PFSK-1 (cell line): ENCODE data around the gene TCF20.

Source experiments
- FOXP2 ChIP-seq: optimal IDR thresholded peaks from 2 replicates; pipeline ENCODE3; 2011; ENCODE audit warnings: borderline replicate concordance, control low read depth, inconsistent platforms; ENCODE audit not compliant: insufficient read depth; ENCODE audit errors: extremely low read length, extremely low read depth
- POLR2AphosphoS5 ChIP-seq: IDR thresholded peaks from 2 replicates; pipeline ENCODE4 v1.6.1; 2012; ENCODE audit warnings: low read depth, mild to moderate bottlenecking, control low read depth, low read length, moderate library complexity
- SIN3A ChIP-seq: IDR thresholded peaks from 2 replicates; pipeline ENCODE4 v1.6.1; 2012; ENCODE audit warnings: mild to moderate bottlenecking, low read length, moderate library complexity, borderline replicate concordance; ENCODE audit not compliant: insufficient read depth
- TAF1 ChIP-seq: IDR thresholded peaks from 2 replicates; pipeline ENCODE4 v1.6.1; 2012; ENCODE audit warnings: low read length, control low read depth, borderline replicate concordance; ENCODE audit not compliant: insufficient read depth
- TF ChIP-seq, protein P1 (sequence below), 2 experiments: IDR thresholded peaks; 2 replicates each; pipeline versions ENCODE4 v1.6.1 to v1.8.0; 2011 to 2012; ENCODE audit warnings: low read depth in 2 of 2, low read length in 2 of 2, control low read depth in 1 of 2, inconsistent platforms in 1 of 2, mild to moderate bottlenecking in 1 of 2, moderate library complexity in 1 of 2; ENCODE audit not compliant: insufficient read depth in 1 of 2

TCF20 gene

DNA sequence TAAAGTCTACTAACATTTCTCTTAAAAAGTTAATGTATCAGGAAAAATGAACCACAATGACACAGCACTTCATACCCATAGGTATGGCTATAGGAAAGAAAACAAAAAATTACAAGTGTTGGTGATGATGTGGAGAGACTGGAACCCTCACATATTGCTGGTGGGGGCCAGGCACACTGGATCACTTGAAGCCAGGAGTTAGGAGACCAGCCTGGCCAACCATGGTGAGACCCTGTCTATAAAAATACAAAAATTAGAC is 26.7 kb downstream of the TCF20 start:
- TF ChIP-seq, protein P1, sequence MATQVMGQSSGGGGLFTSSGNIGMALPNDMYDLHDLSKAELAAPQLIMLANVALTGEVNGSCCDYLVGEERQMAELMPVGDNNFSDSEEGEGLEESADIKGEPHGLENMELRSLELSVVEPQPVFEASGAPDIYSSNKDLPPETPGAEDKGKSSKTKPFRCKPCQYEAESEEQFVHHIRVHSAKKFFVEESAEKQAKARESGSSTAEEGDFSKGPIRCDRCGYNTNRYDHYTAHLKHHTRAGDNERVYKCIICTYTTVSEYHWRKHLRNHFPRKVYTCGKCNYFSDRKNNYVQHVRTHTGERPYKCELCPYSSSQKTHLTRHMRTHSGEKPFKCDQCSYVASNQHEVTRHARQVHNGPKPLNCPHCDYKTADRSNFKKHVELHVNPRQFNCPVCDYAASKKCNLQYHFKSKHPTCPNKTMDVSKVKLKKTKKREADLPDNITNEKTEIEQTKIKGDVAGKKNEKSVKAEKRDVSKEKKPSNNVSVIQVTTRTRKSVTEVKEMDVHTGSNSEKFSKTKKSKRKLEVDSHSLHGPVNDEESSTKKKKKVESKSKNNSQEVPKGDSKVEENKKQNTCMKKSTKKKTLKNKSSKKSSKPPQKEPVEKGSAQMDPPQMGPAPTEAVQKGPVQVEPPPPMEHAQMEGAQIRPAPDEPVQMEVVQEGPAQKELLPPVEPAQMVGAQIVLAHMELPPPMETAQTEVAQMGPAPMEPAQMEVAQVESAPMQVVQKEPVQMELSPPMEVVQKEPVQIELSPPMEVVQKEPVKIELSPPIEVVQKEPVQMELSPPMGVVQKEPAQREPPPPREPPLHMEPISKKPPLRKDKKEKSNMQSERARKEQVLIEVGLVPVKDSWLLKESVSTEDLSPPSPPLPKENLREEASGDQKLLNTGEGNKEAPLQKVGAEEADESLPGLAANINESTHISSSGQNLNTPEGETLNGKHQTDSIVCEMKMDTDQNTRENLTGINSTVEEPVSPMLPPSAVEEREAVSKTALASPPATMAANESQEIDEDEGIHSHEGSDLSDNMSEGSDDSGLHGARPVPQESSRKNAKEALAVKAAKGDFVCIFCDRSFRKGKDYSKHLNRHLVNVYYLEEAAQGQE (IDR thresholded peaks at IDR 0.05; ENCODE audit: insufficient read depth in 1 of 2, low read depth in 2 of 2, low read length in 2 of 2): no peak

DNA sequence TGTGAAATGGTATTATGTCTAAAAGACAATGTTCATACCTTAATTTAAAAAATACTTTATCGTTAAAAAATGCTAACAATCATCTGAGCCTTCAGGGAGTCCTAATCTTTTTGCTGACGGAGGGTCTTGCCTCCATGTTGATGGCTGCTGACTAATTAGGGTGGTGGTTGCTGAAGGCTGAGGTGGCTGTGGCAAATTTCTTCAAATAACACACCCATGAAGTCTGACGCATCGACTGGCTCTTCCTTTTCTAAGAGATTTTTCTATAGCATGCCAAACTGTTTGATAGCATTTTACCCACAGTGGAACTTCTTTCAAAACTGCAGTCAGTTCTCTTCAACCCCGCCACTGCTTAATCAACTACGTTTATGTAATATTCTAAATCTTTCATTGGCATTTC is 33.6 kb downstream of the TCF20 start:
- TF ChIP-seq SIN3A (no peak), FOXP2 (no peak), POLR2AphosphoS5 (no peak), TAF1 (no peak)
- TF ChIP-seq, protein P1 (IDR thresholded peaks at IDR 0.05; ENCODE audit: insufficient read depth in 1 of 2, low read depth in 2 of 2, low read length in 2 of 2): no peak

DNA sequence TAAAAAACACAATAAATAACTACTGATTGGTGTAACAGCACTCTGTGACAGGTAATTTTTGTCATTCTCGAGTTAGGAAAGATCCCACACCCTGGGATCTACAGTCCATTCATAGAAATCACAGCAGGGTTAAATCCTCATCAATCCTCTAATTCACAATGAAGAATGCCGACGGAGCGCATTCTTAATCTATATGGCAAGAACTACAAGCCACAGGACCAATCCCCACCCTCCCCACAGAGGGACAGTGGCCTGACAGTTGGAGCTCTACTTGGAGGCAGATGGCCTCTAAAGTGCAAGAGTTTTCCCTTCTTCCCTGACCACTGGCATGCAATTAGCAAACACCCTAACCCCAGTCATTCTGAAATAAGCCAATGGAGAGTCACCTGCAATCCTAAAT is 34.2 kb downstream of the TCF20 start:
- no peak for TF ChIP-seq POLR2AphosphoS5
- TF ChIP-seq, protein P1 (IDR thresholded peaks at IDR 0.05; ENCODE audit: insufficient read depth in 1 of 2, low read depth in 2 of 2, low read length in 2 of 2): no peak
- TF ChIP-seq TAF1: no peak
- TF ChIP-seq SIN3A: no peak
- no peak for TF ChIP-seq FOXP2

DNA sequence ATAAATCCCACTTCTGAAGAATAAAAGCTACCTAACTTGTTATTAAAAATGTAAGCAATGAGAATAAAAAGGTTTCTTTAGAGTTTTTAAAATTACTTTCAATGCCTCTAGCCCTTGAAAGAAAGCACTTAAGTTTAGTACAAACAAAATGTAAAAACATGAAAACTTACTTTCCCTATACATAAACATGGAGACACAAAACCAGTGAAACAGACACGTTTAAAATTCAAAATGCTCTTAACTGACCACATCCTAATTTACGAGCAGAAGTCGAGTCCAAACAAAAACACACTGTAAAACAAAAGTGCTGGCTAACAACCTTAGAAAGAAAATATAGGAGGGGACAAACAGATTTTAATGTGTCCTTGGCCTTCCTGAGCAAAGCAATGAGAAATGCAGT is 36.6 kb downstream of the TCF20 start:
- no peak for TF ChIP-seq POLR2AphosphoS5
- TF ChIP-seq TAF1: no peak
- TF ChIP-seq SIN3A: no peak
- TF ChIP-seq, protein P1 (IDR thresholded peaks at IDR 0.05; ENCODE audit: insufficient read depth in 1 of 2, low read depth in 2 of 2, low read length in 2 of 2): no peak
- no peak for TF ChIP-seq FOXP2

DNA sequence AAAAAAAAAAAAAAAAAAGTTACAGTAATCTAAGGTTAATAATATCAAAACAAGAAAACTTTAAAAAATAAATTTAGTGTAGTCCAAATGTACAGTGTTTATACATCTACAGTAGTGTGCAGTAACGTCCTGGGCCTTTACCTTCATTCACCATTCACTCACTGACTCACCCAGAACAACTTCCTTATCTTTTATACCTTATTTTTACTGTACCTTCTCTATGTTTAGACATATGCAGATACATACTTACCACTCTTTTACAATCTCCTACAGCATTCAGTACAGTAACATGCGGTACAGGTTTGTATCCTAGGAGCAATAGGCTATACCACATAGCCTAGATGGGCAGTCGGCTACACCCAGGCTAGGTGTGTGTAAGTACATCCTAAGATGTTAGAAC is 38.5 kb downstream of the TCF20 start:
- TF ChIP-seq TAF1 (no peak), SIN3A (no peak), FOXP2 (no peak), POLR2AphosphoS5 (no peak)
- TF ChIP-seq, protein P1 (IDR thresholded peaks at IDR 0.05; ENCODE audit: insufficient read depth in 1 of 2, low read depth in 2 of 2, low read length in 2 of 2): no peak
